ENCODE results near the gene SEC14L5. TPM values are rescaled to one million over a fixed set of nuclear protein-coding genes. Genes with fewer than 3 reads are reported as not detected.

The SEC14L5 gene
- total RNA-seq, 1 donor from 2014 or later, result not detected

DNA sequence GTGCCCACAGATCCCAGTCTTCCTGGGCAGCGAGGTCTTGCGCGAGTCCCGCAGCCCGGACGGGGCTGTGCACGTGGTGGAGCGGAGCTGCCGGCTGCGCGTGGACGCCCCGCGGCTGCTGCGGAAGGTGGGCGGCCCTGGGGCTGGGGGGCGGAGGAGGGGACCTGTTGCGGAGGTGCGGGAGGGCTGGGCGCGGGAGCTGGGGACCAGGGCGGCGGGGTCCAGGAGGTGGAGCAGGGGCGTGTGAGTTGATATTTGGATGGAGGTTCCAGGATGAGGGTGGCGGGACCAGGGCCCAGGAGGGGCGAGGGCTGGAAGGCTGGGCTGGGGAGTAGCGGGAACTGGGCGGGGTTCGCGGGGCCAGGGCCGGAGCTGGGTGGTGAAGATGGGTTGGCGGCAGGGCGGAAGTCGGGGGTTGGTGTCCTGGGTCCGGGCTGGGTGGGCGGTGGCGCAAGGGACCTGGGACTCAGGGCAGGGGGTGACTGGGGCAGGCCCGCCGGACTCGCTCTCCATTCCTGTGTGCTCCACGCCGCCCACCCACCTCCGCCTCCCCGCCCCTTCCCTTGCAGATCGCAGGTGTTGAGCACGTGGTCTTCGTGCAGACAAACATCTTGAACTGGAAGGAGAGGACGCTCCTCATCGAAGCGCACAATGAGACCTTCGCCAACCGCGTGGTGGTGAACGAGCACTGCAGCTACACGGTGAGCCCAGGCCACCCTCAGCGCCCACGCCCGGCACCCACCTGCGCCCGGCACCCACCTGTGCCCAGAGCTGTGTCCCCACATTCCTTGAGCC, 29.6 kb downstream of the SEC14L5 start:
- DNase-seq, result no peak

DNA sequence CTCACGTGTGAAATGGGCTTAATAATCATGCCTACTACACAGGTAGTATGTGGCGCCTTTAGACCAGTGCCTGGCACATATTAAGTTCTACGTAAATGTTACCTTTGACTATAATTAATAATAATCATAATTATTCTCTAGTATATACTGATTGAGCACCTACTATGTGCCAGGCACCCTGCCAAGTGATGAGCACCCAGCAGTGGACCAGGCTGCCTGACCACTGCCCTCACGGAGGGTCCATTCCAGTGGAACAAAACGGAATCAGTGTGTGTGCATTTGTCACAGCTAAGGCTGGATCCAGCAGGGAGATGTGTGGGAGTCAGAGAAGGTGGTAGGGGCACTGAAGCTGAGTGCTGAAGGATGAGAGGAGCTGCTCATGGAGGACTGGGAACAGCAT, 30.5 kb downstream of the SEC14L5 start:
- DNase-seq, result no peak

DNA sequence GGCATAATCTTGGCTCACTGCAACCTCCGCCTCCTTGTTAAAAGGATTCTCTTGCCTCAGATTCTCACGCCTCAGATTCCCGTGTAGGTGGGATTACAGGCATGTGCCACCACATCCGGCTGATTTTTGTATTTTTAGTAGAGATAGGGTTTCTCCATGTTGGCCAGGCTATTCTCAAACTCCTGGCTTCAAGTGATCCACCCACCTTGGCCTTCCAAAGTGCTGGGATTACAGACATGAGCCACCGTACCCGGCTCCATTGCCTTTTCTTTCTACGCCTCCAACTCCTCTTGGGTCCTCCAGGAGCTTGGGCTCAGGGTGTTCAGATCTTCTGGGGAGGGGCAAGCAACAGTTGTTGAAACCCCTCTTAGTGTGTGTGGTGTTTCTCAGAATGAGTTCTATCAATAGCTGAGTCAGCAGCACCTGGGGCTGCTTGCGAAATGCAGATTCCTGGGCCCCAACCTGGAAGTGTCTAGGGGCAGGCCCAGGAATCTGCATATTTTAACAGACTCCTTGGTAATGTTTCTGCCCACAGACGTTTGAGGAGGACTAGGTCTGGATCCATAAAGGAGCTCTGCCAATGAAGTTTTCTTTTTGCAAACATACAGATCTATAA, 31.4 kb downstream of the SEC14L5 start:
- DNase-seq, result no peak

DNA sequence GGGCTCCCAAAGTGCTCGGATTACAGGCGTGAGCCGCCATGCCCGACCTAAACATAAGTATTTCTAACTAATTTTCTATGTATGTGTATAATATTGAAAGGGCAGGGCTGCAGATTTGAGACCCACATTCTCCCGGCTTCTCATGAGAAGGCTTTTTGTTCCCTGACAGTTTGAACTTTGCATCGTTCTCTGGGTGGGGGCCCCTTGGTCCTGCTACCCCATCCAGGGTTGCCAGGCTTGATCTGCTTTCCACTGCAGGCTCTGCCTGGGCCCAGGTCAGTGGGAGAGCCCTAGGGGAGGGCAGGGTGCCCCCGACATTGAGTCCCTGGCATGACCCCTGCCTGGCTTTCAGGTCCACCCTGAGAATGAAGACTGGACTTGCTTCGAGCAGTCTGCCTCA, 32.3 kb downstream of the SEC14L5 start:
- DNase-seq, result no peak

DNA sequence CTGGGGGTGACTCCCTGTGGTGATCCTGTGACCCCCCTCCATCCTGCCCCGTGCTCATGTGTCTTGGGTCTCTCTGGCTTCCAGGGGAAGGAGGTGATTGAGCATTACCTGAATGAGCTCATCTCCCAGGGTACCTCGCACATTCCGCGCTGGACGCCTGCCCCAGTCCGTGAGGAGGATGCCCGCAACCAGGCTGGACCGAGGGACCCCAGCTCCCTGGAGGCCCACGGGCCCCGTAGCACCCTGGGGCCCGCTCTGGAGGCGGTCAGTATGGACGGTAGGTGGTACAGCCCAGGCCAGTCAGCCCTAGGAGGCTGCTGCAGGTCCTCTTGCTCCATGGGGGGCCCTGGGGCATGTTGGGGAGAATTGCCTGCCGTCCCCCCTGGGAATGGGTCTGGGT, 33.6 kb downstream of the SEC14L5 start:
- no peak for DNase-seq

DNA sequence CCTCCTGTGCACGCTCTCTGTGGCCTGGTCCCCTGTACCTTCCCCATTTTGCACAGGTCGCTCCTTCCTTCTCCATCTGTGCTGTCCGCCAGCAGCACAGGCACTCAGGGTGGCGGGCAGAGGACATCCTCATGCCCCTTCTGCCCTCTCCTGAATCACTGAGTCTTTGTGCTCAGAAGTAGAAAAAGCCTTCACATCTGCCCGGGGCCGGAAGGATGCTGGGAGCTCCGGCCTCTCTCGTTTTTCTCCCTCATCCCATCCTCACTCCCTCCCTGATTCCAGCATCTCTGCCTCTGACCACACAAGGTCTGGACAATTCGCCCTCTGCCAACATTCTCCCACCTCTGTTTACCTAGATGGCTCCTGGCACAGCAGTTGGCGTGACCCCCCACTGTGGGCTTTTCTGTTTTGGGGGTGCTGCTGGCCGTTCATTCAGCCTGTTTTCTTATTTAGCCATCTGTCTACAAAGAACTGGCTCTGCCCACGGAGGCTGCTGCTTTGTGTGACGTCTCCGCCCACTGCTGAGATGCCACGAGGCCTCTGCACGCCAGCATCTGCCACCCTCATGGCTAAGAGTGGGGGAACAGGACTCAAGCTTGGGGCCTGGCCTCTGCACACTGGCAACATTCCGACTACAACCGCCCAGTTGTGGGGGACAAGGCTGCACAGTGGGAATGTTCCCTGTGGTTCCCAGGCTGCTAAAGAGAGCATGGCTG, 36.7 kb downstream of the SEC14L5 start:
- no peak for DNase-seq

DNA sequence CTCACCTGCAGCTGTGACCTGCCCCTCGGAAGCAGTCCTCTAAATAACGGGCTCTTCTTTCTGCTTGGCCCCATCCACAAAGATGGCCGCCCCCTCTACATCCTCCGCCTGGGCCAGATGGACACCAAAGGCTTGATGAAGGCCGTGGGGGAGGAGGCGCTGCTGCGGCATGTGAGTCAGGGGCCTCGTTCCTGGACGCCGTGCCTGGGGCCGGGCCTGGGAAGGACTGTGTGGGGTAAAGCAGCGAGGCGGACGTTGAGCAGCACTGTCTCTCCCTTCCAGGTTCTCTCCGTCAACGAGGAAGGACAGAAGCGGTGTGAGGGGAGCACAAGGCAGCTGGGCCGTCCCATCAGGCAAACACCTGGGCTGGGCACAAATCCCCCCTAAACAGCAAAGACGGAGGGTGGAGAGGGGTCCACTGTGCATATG, 42.5 kb downstream of the SEC14L5 start:
- DNase-seq, result no peak

DNA sequence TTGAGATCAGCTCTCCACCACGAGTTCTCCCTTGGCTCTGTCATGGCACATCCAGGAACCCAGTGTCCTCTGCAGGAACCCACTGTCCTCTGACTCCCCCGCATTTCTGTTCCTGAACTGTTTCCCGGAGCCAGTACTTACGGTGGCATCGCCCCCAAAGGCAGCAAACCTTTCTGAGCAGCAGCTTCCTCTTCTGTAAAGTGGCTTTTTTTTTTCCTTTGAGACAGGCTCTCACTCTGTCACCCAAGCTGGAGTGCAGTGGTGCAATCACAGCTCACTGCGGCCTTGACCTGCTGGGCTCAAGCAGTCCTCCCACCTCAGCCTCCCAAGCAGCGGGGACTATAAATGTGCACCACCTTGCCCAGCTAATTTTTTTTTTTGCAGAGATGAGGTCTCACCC, 43.4 kb downstream of the SEC14L5 start:
- DNase-seq, result no peak

DNA sequence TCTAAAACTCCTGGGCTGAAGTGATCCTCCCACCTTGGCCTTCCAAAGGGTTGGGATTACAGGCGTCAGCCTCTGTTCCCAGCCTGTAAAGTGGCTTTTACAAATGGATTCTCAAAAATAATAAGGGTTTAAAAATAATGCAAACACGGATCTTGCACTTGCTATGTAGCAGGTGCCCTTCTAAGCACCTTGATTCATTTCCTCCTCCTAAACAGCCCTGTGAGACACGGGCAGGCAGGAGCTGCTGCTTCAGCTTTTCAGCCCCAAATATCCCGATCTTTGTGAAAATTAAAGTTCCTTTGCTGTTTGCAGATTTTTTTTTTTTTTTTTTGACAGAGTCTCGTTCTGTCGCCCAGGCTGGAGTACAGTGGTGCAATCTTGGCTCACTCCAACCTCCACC, 43.9 kb downstream of the SEC14L5 start:
- no peak for DNase-seq

DNA sequence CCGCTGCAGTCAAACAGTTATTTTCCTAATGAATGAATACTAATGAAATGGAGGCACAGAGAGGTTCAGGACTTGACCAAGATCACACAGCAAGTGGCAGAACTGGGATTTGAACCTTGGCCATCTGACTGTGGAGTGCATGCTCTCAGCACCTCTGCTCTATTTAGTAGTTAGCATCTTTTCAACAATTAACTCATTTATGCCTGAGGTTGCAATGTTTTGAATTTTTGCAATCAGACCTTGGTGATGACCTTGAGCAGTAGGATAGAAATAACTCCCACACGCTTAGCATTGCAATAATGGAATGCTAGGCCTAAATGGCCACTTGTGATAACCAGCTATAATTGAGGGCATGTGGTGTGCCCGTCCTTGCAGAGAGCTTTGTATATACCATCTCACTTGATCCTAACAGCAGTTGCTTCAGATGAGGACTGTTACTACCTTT, 44.6 kb downstream of the SEC14L5 start:
- no peak for DNase-seq

DNA sequence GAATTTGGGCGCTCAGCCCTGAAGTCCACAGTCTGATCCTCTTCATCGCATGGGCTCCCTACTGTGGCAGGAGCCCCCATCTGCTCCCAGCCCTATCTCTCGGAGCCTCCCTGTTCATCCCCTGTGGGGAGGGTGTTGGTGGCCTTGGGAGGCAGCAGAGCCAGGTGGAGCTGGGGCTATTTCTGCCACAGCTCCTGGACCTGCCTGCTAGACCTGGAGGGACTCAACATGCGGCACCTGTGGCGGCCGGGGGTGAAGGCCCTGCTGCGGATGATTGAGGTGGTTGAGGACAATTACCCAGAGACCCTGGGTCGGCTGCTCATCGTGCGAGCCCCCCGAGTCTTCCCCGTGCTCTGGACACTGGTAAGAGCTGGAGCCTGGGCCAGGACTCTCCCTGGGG, 45.1 kb downstream of the SEC14L5 start:
- DNase-seq, result no peak

DNA sequence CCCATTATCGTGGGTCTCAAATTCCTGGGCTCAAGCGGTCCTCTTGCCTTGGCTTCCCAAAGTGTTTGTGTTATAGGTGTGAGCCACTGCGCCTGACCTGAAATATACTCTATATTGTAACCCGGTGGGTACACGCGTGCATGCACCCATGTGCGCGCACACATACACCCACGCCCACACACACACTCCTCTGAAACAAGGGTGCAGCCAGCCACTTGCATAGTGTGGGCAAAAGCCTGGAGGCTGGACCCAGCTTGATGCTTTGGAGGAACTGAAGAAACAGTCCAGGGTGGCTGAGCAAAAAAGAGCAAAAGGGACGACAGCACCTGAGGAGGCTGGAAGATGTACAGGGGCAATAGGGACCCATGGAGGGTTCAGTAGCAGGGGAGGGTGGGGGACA, 45.7 kb downstream of the SEC14L5 start:
- no peak for DNase-seq

DNA sequence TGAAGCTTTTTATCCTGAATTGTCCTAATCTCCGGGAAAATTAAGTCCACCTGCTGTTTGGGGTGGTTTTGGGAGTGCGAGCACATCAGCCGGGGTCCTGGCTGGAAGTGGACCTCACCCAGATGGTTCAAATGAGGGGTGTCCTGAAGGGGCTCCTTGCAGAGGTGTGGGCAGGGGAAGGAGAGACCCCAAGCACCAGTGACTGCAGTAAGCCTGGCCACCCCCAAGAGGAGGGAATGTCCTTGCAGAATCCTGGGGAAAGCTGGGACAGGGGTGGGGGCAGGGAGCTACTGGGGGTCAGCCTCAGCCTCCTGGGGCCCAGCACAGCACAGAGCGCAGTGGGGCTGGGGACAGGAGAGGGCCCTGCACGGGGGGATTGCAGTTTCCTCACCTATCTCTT, 46.2 kb downstream of the SEC14L5 start:
- DNase-seq, result no peak

DNA sequence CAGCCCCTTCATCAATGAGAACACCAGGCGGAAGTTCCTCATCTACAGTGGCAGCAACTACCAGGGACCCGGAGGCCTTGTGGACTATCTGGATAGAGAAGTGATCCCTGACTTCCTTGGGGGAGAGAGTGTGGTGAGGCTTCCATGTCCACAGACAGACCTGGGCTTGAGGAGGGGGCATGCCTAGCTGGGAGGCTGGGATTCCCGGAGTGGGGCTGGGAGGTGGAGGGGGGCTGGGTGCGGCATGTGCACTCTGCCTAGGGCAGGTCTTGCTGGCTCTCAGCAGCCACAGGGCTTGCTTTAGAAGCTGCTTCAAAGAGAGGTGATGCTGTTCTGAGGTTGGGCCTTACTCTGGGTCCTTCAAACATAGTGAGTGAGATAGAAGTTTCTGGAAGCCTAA, 47.8 kb downstream of the SEC14L5 start:
- no peak for DNase-seq

DNA sequence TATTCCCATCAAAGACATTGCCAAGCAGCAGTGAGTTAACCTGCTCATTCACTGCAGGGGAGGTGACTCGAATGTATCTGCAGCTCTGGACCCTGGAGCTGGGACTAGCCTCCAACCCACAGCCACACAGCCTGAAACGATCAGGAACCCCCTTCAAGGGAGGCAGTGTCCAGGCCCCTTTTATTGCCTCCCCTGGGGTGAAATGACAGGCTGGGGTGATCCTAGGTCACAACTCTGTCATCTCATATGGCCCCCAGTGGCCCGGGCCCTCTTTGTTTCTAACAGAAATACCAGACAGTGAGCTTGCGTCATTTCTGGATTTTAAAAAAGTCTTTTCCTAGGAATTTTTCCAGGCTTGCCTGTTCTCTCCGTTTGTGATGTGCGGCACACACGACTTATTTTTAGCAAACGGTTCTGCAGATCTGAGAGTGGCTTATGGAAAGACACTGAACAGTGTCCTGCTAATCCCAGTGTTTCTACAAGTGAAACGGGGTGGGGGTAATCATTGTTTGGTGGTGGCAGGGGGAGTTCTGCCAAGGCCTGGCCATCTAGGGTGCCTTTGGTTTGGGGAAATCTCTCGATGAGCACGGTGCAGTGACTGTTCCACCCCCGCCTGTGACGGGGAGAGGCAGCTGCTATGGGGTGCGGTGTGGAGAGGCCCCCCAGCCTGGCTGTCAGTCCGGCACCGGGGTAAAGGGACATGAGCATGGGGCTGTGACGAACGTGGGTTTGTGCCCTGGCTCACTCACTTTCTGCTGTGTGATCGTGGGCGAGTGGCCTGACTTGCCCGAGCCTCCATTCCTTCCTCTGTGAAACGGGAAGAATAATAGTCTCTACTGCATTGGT, 48.4 kb downstream of the SEC14L5 start:
- no peak for DNase-seq

DNA sequence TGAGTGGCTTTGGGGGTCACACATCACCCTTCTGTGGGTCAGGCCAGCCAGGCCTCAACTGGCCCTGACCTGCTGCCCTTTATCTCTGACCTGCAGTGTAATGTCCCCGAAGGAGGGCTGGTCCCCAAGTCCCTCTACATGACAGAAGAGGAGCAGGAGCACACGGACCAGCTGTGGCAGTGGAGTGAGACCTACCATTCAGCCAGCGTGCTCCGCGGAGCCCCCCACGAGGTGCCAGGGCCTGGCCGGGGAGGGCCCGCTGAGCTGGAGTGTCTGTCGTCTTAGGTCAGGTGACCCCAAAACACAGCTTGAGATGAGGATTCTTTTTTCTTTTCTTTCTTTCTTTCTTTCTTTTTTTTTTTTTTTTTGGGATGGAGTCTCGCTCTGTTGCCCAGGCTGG, 49.1 kb downstream of the SEC14L5 start:
- no peak for DNase-seq

DNA sequence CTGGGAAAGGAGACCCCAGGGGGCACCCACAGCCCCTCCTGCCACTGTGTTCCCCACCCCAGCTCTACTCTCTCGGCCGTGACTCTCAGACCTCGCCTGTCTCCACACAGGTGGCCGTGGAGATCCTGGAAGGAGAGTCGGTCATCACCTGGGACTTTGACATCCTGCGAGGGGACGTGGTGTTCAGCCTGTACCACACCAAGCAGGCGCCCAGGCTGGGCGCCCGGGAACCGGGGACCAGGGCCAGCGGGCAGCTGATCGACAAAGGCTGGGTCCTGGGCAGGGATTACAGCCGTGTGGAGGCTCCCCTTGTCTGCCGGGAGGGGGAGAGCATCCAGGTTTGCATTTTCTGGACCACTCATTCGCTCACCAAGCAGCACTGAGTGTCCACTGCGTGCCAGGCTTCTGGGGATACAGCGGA, 50.2 kb downstream of the SEC14L5 start:
- DNase-seq, result no peak

DNA sequence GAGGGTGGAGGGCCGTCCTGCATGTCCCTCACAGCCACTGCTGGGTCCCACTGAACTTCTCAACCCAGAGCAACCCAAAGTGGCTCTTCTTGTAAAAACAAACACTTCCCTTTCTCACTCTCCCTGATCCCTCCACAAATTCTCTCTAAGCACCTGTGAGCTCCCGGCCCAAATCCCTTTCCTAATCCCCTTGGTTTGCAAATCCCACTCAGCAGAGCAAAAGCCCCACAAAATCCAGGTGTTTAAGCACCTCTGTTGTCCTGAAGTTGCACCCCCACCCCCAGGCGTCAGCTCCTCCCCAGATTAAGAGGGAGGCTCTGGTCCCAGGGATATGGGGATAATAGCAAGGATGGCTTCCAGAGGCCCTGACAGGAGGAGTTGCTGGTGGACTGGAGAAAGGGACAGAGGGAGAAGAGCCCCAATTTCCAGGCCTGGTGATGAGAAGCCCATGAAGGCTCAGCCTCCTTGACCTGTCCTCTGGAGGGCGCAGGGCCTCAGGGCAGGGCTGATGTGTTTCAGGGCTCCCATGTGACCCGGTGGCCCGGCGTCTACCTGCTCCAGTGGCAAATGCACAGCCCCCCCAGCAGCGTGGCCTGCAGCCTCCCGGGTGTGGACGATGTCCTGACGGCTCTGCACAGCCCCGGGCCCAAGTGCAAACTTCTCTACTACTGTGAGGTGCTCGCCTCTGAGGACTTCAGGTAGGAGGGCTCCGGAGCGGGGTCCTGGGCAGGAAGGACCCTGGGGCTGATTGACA, 52.6 kb downstream of the SEC14L5 start:
- no peak for DNase-seq

DNA sequence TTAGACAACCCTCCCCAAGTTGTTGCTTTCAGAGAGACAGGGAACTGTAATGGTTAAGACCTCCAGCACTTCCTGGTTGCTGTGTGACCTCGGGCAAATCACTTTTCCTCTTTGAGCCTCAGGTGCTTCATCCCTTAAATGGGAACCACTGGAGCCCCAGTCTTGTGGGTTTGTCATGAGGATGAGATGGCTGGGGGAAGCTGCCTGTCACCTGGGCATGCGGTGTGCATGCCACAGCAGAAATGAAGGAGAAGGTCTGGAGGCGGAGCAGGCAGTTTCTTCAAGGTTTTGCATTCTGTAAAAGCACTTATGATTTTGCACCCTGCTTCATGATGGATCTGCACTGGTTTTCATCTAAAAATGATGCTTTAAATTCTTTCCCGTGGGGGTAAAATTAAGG, 53.5 kb downstream of the SEC14L5 start:
- no peak for DNase-seq

DNA sequence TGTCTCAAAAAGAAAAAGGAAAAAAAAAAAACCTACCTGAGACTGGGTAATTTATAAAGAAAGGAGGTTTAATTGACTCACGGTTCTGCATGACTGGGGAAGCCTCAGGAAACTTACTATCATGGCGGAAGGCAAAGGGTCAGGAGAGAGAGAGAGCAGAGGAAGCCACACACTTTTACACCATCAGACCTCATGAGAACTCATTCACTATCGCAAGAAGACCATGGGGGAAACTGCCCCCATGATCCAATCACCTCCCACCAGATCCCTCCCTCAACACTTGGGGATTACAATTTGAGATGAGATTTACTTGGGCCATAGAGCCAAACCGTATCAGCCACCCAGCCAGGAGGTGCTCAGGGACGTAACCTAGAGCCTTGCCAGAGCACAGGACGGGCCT, 54.8 kb downstream of the SEC14L5 start:
- DNase-seq, result no peak

DNA sequence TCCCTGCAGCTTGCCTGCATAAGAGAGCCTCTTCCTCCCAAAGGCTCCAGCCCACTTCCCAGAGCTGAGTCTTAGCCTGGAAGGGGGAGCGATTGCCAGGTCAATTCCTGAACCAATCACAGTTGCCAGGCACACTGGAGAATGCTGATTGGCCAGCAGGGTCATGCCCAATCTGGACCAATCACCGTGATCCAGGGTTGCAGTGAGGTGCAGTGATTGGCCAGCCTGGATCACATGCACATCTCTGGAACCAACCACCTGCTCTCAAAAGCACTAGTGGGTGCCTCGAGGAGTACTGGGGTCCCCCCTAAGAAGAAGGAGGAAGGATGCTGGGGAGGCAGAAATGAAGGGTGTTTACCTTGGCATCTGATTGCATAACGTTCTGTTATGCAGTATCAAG, 57.2 kb downstream of the SEC14L5 start:
- peak; percentile 3 for DNase-seq

DNA sequence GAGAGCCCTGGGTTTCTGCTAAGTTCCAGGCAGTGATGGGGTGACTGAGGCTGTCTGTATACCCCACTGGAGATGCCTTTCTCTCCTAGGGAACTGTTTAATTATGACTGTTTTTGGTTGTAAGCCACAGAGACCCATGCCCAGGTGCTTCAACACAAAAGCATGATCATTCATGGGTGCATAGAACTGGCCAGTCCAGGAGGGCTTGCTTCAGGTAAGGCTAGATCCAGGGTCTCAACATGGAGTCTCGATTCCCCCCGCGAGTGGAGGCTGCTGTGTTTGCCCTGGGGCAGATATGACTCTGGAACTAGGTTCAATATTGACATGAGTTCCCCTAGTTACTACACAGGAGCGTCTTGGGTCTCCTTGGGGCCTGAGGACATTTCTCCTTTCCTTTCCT, 57.8 kb downstream of the SEC14L5 start:
- DNase-seq, result no peak

All from dermis blood vessel endothelial cell (primary cell).